Stimulated activated effector memory CD8-positive, alpha-beta T cell treated with anti-CD3 and anti-CD28 coated beads, Interleukin-12 subunit alpha, Interleukin-12 subunit beta, amount 100 ng/mL, for 72 hours (primary cell): ENCODE measurements around the gene VPS54.
"Not testable (repeated sequence)": the region's sequence is repeated elsewhere in the genome, so short reads cannot be mapped to it uniquely, and the experiment has no call there.

ENCODE experiments used
- ATAC-seq: fragments of 150-1000 bp; cut with Tn5 transposase; 2 replicates; pipeline ENCODE4 v1.10.0; 2021
- DNase-seq, 2 donors: peaks; one replicate each; pipeline ENCODE4 v3.0.0; 2021 to 2022; ENCODE audit warnings: low spot score in 2 of 2
- H3K27ac Mint-ChIP-seq: one replicate; pipeline ENCODE4 v1.8.0; 2022; ENCODE audit warnings: mild to moderate bottlenecking, mixed read lengths
- H3K36me3 Mint-ChIP-seq: one replicate; pipeline ENCODE4 v1.8.0; 2022; ENCODE audit warnings: mild to moderate bottlenecking, mixed read lengths
- H3K4me1 Mint-ChIP-seq: one replicate; pipeline ENCODE4 v1.8.0; 2022; ENCODE audit warnings: mixed read lengths
- H3K4me3 Mint-ChIP-seq: one replicate; pipeline ENCODE4 v1.8.0; 2022; ENCODE audit warnings: mild to moderate bottlenecking, mixed read lengths
- H3K9me3 Mint-ChIP-seq: one replicate; pipeline ENCODE4 v1.8.0; 2022; ENCODE audit warnings: mixed read lengths

The VPS54 gene

DNA sequence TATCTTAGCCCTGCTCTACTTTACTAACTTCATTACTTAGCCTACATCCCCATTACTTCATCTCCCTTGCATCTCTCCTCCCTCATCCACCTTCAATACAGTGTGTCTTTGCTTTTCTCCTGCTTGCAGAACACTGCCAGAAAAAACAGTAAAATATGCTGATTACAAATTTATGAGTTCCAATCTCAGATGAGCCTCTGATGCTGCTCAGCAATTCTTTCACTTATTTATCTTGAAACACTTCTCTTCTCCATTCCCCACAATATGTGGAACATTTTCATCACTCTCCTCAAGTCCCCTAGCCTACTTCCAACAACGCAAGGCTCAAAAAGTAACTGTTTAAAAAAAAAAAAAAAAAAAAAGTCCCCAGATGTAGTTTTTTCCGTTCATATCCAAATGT, 7.1 kb downstream of the VPS54 start:
- H3K4me3 Mint-ChIP-seq = no peak overlapping the region
- no peak overlapping the region for H3K27ac Mint-ChIP-seq

GRCh38 chr2:64008434-64009009, 10.7 kb downstream of the VPS54 start:
- H3K9me3 Mint-ChIP-seq = no peaks in the 10 kb centered on the region
- H3K4me3 Mint-ChIP-seq = no peak overlapping the region
- H3K36me3 Mint-ChIP-seq = peaks cover 4% of the 10 kb centered on the region
- DNase-seq (no peak), ATAC-seq (no peak)
- peaks cover 42% of the 10 kb centered on the region for H3K4me1 Mint-ChIP-seq
- no peak overlapping the region for H3K27ac Mint-ChIP-seq

More for the DNA sequence above, 7.1 kb downstream of the VPS54 start:
- no peaks in the 10 kb centered on the region for H3K9me3 Mint-ChIP-seq
- peaks cover 4% of the 10 kb centered on the region for H3K36me3 Mint-ChIP-seq
- DNase-seq (no peak), ATAC-seq (no peak)
- H3K4me1 Mint-ChIP-seq = peaks cover 47% of the 10 kb centered on the region

DNA sequence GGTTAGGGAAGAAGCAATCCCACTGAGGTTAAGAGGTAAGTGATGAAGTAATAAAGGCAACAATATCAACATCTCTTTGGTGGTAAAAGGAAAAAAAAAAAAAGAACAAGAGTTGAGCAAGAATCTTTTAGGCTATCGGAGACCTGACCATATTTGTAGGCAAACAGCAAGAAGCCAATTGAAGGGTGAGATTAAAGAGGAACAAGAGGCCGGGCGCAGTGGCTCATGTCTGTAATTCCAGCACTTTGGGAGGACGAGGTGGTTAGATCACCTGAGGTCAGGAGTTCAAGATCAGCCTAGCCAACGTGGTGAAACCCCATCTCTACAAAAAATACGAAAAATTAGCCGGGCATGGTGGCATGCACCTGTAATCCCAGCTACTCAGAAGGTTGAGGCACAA, 11.3 kb downstream of the VPS54 start:
- ATAC-seq = no peak
- Mint-ChIP-seq H3K4me3 (no peak overlapping the region), H3K27ac (no peak overlapping the region), H3K36me3 (peaks cover 4% of the 10 kb centered on the region), H3K4me1 (peaks cover 43% of the 10 kb centered on the region), H3K9me3 (no peaks in the 10 kb centered on the region)
- no peak for DNase-seq

DNA sequence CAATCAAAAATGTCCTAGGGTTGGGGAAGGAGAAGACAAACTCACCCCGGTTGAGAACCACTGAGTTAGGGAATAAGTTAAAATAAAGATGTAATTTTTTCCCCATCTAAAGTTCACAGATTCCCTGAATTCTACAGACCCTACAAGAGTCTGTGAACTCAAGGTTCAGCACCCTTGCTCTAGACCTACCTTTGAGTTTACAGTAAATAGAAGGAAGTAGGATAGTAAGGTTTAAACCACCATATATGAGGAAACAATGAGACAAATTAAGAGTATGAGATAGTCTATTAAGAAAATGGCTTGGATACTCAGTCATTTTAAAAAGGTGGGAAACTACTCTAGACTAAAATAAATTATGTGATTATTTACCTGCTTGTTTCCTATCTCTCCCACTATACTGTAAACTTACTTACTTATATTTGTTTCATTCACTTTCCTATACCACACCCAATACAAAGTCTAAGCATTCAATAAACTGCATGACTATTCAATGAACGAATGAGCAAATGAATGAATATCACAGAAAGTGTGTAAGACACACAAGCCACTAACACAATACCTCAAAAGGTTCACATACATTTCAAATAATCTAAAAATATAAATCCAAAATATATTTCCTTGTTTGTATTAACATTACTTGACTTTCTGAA, 13.4 kb downstream of the VPS54 start:
- no peak overlapping the region for H3K4me3 Mint-ChIP-seq

GRCh38 chr2:64003239-64003638, 16.0 kb downstream of the VPS54 start:
- H3K36me3 Mint-ChIP-seq = no peaks in the 10 kb centered on the region
- H3K27ac Mint-ChIP-seq = no peak overlapping the region
- peak; percentile 62 for ATAC-seq

More for the DNA sequence above, 13.4 kb downstream of the VPS54 start:
- no peak overlapping the region for H3K27ac Mint-ChIP-seq
- no peak for ATAC-seq
- H3K36me3 Mint-ChIP-seq = no peaks in the 10 kb centered on the region
- DNase-seq = no peak
- no peaks in the 10 kb centered on the region for H3K9me3 Mint-ChIP-seq
- H3K4me1 Mint-ChIP-seq = peaks cover 41% of the 10 kb centered on the region

GRCh38 chr2:64001382-64002101, 17.7 kb downstream of the VPS54 start:
- ATAC-seq = no peak
- Mint-ChIP-seq H3K27ac (no peak overlapping the region), H3K4me3 (no peak overlapping the region), H3K9me3 (peaks cover 11% of the 10 kb centered on the region), H3K4me1 (peaks cover 20% of the 10 kb centered on the region), H3K36me3 (peaks cover 7% of the 10 kb centered on the region)
- no peak for DNase-seq

More at GRCh38 chr2:64003239-64003638, 16.0 kb downstream of the VPS54 start:
- DNase-seq = no peak
- H3K4me3 Mint-ChIP-seq = no peak overlapping the region
- H3K4me1 Mint-ChIP-seq = peaks cover 35% of the 10 kb centered on the region
- H3K9me3 Mint-ChIP-seq = peaks cover 7% of the 10 kb centered on the region

- ATAC-seq (no peak), DNase-seq (no peak)
- H3K9me3 Mint-ChIP-seq = peaks cover 11% of the 10 kb centered on the region
- no peak overlapping the region for H3K4me3 Mint-ChIP-seq
- peaks cover 20% of the 10 kb centered on the region for H3K4me1 Mint-ChIP-seq
- peaks cover 7% of the 10 kb centered on the region for H3K36me3 Mint-ChIP-seq
- no peak overlapping the region for H3K27ac Mint-ChIP-seq
Observed at GRCh38 chr2:64000630-64001381, 18.4 kb downstream of the VPS54 start.

- Mint-ChIP-seq H3K36me3 (peaks cover 7% of the 10 kb centered on the region), H3K27ac (no peak overlapping the region), H3K9me3 (peaks cover 11% of the 10 kb centered on the region), H3K4me1 (peaks cover 20% of the 10 kb centered on the region), H3K4me3 (no peak overlapping the region)
- no peak for ATAC-seq
- DNase-seq = no peak
Observed at GRCh38 chr2:63999049-63999448, 20.2 kb downstream of the VPS54 start.

DNA sequence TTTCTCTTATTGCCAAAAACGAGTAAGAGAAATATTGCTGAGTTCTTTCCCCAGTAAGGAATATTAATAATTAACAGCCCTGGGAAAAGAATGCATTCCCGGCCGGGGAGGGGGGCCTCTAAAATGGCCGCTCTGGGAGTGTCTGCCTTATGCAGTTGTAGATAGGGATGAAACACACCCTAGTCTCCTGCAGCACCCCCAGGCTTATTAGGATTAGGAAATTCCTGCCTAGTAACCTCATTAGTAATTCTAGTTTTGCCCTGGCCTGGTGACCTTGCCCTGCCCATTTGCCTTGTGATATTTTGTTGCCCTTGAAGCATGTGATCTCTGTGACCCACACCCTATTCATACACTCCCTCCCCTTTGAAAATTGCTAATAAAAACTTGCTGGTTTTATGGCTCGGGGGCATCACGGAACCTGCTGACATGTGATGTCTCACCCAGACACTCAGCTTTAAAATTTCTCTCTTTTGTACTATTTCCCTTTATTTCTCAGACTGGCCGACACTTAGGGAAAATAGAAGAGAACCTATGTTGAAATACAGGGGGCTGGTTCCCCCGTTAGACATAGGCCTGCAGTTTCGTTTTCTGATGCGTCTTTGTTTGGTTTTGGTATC, 22.5 kb downstream of the VPS54 start:
- H3K36me3 Mint-ChIP-seq, H3K4me1 Mint-ChIP-seq, ATAC-seq, DNase-seq, H3K4me3 Mint-ChIP-seq, H3K27ac Mint-ChIP-seq: not testable (repeated sequence)
- peaks cover 11% of the 10 kb centered on the region for H3K9me3 Mint-ChIP-seq

- peaks cover 15% of the 10 kb centered on the region for H3K9me3 Mint-ChIP-seq
- H3K4me3 Mint-ChIP-seq, H3K36me3 Mint-ChIP-seq, ATAC-seq, H3K27ac Mint-ChIP-seq, DNase-seq, H3K4me1 Mint-ChIP-seq: not testable (repeated sequence)
Observed at GRCh38 chr2:63994329-63995070, 24.7 kb downstream of the VPS54 start.

DNA sequence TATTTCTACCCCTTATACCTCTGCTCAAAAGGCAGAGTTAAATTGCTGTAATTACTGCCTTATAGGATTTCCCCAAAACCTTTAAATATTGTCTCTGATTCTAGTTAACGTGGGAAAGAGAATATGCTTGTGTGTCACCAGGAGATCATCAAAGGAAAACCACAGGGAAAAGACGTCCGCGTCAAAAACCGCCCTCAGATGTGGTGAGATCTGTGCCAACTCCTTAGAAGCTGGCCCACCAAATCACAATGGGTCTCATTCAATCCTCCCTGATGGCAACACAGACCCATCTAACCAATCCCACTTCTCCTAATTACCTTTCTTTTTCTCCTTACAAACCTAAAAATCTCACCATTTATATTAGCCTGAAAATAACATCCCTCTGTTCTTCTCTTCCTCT, 25.4 kb downstream of the VPS54 start:
- Mint-ChIP-seq H3K9me3 (peaks cover 14% of the 10 kb centered on the region), H3K36me3 (peaks cover 7% of the 10 kb centered on the region), H3K4me3 (no peak overlapping the region), H3K27ac (no peak overlapping the region), H3K4me1 (peaks cover 7% of the 10 kb centered on the region)
- no peak for ATAC-seq
- no peak for DNase-seq

- H3K4me1 Mint-ChIP-seq, H3K36me3 Mint-ChIP-seq, ATAC-seq, H3K4me3 Mint-ChIP-seq, H3K27ac Mint-ChIP-seq, DNase-seq: not testable (repeated sequence)
- H3K9me3 Mint-ChIP-seq = peaks cover 11% of the 10 kb centered on the region
Observed at GRCh38 chr2:63993130-63993584, 26.1 kb downstream of the VPS54 start.

- Mint-ChIP-seq H3K4me1 (peaks cover 15% of the 10 kb centered on the region), H3K27ac (no peak overlapping the region), H3K36me3 (no peaks in the 10 kb centered on the region), H3K4me3 (no peak overlapping the region), H3K9me3 (peaks cover 7% of the 10 kb centered on the region)
- DNase-seq (no peak), ATAC-seq (no peak)
Observed at GRCh38 chr2:63992061-63992685, 27.1 kb downstream of the VPS54 start.
